Suppressor macrophage treated with lipopolysaccharide for 1 hour (primary cell): ENCODE results near the gene GNG12.
A peak's percentile ranks its signal among the peaks of the same experiment; 100 is the strongest.

ENCODE experiments used
- DNase-seq, 3 donors: peaks; one replicate each; pipeline ENCODE4 v3.0.0-alpha.2; 2020 to 2022

GNG12 gene

DNA sequence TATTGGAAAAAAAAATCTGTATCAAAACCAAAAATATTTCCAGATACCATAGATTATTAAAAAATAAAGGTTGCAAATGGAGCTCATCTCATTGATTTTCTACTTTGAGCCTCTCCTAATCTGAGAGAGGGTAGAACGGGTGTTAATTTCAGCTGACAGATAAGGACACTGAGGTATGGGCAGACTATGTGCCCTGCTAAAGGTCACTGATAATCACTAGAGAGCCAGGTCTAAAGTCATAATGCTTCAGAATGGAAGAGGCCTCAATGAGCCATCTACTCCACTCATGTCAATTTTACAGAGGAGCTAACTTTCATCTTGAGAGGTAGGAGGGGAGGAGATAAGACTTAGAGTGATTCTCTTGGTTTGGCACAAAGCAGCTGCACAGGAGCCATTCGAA lies 21.0 kb downstream of the GNG12 start:
- no peak for DNase-seq

DNA sequence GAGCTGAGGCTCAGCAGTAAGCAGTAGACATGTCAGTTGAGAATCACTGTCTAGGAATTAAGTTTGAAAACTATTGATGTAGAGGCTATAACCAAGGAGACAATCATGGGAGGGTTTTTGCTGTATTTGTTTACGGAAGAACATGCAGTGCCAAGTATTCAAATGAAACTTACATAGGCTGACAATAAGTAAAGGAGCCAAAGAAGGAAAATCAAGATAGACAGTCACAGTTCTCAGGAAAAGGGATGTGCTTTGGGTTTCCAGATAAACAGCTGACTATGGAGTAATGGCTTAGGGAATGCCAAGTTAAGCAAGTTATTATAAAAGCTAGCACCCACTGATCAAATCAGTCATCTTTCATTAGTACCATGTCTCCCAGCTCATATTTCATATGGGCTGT lies 21.5 kb downstream of the GNG12 start:
- no peak for DNase-seq

DNA sequence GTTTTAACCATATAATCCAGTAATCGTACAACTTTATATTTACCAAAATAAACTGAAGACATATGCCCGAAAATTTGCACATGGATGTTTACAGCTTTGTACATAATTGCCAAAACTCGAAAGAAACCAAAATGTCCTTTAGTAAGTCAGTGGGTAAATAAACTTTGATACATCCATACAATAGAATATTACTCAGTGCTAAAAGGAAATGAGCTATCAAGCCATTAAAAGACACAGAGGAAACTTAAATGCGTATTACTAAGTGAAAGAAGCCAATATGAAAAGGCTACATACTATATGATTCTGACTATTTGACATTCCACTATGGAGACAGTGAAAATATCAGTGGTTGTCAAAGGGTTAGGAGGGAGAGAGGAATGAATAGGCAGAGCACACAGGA lies 23.4 kb downstream of the GNG12 start:
- DNase-seq: no peak

DNA sequence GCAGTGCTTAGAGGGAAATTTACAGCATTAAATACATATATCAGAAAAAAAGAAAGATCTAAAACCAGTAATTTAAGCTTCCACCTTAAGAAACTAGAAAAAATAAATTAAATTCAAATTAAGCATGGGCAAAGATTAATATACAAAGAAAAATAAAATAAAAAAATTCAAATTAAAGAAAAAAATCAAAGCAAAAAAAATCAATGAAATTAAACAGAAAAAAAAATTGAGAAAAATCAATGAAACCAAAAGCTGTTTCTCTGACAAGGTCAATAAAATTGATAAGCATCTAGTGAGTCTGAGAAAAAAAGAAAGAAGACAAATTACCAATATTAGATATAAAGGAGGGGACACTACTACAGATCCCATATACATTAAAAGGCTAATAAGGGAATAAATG lies 26.0 kb downstream of the GNG12 start:
- DNase-seq: no peak

DNA sequence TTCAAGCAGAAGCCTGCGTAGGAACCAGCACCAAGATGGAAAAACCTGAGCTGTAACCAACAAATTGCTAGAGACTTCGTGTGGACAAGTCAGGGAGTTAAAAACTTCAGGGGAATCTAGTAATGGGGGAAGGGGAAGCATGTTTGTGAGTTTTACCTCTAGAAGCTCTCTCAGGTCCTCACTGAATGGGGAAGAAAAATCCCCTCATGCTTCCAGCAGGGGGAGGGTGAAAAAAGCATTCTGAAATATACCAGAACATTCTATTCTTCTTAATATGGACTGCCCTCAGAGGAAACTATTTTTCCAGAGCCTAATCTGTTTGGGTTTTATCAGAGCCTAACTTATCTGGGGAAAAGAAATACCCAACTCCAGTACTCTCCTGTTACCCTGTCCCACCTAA lies 28.6 kb downstream of the GNG12 start:
- no peak for DNase-seq

DNA sequence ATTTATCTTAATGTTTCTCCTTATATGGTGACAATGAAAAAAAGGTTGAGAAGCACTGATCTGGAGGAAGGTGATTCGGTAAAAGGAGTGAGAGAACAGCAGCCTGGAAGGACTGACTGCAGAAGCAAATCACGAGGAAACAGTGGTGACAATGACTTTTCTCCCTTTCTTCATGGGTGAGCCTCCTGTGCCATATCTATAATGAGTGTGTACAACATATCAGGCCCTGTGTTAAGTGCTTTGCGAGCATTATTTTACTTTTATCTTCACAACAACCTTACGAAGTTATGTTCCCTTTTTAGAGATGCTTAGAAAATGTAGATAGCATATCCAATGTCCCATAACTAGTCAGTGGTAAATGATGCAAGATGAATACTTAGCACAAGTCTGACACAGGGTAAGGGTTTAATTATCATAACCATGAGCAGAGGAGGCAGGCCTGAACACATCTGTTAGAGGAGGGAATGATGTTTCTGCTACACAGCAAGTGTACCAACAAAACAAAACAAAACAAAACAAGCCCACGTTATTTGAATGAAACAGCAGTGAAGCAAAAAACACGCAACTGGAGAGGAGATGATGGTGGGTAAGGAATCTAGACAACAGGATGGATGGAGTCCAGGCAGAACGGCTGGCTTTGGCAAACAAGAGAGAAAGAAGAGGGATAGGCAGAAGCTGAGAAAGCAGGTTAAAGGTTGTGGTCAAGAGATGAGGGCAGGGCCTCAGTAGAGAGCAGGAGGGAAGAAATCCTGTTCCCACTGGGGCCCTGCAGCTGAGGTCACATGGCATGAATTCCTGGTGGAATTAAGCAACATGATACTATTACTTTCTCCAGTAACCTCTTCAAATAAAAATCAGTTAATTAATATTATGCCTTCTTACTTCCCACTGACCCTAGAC lies 29.6 kb downstream of the GNG12 start:
- DNase-seq: no peak

DNA sequence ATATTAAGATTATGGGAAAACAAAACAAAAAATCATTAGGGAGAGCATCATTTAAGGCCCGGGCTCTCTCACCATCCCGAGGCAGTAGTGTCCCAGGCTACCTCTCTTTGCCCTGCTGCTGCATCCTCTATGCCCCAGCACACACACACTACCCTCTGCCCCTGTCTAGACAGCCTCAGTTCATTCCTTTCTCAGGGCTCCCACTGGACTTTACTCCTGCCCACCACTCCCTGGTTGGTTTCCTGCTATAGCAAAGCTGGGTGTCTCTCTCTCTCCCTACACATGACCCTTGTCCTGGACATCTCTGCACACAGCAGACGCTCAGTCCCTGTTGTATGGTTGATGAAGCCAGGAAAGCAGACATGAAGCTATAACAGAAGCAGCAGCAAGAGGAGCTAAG lies 30.7 kb downstream of the GNG12 start:
- no peak for DNase-seq

DNA sequence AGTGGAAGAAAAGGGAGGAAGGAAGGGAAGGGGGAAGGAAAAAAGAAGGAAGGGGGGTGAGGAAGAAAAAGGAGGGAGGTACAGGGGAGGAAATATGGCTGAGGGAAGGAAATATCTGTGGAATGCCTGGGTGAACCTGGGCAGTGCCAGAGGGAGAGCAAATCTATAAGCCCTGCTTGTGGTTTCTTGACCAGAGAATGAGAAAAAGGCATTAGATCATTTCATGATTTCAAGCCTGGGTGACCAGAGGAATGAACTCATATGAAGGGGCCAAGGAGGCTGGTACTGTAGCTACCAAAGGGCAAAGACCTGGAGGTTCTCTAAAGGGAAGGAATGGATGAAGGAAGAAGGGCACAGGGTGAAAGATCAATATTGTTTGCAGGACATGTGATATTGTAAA lies 31.4 kb downstream of the GNG12 start:
- no peak for DNase-seq

DNA sequence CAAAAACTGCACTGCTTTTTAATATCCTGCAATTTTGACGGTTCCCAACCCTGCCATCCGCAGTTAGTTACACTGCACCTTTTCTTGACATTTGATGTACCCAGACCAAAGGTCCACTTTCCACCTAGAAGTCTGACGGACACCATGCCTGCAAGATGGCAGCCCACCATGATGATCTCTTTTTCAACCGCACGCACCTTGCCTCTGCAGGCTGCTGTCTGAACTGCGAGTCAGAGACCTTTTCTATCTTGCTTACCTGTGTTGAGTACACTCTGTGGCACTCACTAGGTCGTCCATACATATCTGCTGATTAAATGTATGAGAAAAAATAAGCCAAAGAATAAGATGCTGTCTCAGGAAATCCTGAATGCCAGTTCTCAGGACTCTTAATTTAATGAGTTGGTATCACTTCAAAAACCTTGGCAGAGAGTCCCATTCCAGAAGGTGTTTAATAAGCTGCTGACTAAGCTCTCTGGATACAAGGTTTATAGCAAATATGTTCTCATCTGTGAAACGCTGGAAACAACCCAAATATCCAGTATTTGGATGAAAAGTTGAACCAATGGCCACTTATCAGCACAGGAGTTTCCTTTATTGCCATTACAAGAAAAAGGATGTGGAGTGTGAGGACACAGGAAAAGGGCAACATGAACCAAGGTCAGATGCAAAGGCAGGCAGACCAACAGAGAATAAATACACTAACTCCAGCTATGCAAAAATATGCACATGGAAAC lies 37.9 kb downstream of the GNG12 start:
- no peak for DNase-seq

DNA sequence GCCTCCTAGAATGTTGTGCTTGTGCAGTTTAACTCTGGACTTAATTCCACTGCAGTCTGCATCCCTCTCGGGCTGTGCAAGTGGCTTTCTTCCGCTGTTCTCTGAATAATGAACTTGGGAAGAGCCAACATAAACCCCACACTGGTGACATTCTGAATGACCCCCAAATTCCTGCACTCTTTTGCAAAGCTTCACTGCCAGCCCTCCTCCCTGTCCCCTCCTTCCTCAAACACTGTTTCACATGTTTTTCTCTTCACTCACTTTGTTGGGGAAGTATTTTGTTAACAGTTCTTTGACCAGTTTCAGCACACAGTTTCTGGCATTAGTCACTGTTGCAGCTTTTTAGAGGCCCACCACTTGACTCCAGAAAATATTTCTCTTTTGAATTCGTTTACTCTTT lies 39.7 kb downstream of the GNG12 start:
- DNase-seq: no peak

DNA sequence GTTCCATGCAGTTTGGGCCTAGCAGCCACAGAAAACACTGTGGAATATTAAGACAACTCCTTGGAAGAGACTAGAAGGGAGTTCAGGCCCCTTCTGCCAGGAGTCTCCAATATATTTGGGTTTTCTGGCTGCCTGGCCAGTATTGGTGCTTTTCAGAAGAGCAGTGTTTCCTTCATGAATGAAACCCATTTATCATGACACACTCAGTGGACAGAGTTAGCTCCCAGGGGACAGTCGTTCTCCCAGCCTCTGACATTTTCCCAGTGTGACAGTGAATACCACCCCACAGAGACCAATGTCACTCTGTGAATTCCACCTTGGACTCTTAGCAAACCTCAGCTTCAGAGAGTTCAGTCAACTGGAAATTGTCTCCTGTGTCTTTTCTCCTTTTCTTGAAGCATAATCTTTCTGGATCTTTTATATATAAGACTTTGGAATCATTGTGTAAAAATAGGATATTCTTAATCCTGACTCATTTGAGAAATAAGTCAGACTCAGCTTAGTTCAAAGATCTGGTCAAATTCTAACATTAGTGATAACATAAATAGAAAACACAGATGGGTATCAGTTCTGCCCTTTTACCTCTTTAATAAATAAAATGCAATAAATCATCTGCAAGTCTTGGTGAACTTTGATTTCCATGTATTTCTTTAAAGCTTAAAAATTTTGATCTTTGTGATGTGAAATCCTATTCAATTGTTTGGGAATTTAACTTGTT lies 40.4 kb downstream of the GNG12 start:
- no peak for DNase-seq

DNA sequence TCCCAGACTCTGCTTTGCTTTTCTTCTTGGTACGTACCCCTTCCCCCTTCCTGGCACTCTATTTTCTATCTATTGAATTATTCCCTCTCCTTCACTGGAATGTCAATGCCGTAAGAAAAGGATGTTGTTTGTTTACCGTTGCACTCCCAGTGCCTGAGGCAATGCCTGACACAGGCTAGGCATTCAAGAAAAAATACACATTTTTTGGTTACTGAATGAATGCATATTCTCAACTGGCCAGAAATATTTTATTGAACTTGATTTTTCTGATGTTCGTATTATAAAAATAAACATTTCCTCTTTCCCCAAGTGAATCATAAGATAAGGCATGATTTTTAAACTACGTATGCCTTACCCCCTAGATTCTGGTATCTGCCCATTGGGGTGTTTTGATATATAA lies 41.2 kb downstream of the GNG12 start:
- no peak for DNase-seq

DNA sequence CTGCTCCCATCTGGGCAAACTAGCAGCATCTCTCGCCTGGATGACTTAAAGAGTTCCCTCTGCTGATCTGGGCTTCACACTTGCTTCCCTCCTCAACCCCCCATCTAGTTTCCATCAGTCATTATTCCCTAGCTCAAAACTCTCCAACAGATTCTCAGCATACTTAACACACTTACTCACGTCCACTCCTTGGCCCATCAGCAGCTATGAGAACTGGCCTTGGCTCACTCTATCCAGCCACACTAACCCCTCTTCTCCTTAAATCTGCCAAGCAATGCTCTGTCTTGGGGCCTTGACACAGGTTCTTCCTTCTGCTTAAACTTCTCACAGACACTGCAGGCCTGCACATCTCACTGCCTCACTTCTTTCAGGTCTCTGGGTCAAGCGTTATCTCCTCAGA lies 41.6 kb downstream of the GNG12 start:
- no peak for DNase-seq

DNA sequence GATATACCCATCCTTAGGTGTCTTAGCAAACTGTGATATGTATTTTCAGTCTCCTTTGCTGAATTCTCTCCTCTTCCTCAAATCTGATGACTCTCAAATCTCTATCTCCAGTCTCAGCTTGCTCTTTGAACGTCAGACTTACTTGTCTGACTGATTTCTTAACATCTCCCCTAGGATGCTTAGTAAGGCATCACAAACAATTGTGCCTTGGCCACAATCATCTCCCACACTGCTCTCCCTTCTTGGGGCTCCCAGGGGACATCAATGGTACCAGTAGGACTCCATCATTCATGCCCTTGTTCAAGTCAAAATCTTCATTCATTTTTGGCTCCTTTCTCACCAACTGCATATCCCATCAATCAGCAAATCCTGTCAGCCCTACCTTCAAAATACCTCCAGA lies 42.0 kb downstream of the GNG12 start:
- DNase-seq: no peak

DNA sequence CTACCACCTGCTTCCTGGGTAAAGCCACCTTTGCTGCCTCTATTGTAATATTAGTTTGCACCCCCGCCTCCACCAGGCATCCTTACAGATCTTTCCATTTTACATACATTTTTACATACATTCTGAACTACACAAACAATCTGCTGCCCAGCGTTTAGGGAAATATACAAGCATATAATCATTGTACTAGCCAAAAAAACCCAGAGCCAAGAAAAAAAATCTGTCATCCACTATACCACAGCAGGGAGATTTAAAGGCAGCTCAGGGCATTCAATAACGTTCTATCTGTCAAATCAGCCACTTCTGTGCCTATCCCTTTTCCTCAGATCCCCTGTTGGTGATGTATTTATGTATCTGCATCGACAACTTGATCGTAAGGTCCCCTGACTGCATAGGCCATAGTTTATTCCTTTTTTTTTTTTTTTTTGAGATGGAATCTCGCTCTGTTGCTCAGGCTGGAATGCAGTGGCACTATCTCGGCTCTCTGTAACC lies 43.0 kb downstream of the GNG12 start:
- DNase-seq: no peak

DNA sequence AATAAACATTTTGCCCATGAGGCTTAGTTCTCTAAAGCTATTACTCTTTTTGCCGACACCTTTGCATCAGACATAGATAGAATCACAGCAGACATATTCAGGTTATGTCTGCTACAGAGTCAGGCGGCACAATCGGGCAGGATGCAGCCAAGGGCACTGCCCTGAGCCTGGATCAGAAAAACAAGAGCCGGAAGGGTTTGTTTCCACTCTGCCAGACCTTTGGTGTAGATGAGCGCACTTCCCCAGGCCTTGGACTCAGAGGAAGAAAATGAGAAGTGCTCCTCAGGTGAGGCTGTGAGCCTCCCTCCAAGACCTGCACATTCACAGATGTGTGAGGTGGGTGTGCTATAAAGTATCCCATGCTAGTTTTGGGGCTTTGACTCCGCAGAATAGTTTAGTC lies 43.7 kb downstream of the GNG12 start:
- no peak for DNase-seq

DNA sequence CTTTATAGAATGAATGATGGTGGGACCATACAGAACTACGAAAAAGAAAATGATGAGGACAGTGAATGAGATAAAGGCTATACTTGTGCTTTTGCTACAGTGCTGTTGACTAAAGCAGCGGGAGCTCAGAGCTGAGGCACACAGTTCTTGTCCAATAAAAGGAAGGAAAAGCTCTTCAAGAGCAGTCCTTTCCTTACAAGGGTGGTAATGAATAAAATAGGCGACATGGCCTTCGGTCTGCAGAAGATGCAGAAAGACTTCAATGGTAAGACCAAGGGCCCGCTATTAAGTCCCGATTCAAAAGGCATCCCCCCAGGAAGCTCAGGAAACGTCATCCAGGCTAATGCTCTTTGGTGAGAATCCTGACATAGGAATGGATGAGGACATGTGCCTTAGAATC lies 44.4 kb downstream of the GNG12 start:
- no peak for DNase-seq

DNA sequence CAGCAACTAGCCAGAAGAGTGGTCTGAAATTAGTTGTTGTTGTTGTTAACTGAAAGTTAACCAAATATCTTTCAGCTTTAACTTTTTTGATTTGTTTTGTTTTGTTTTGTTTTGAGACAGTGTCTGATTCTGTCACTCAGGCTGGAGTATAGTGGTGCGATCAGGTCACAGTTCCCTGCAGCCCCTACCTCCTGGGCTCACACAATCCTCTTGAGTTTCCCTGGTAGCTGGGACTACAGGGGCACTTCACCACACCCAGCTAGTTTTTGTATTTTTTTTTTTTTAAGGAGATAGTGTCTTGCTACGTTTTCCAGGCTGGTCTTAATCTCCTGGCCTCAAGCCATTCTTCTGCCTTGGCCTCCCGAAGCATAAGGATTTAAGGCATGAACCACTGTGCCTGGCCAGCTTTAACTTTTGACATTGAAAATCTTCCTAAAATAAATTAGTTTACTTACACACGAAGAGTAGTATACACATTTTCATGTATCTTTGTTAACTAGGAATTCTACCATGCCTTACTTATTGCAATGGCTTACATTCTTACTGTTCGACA lies 45.0 kb downstream of the GNG12 start:
- no peak for DNase-seq

DNA sequence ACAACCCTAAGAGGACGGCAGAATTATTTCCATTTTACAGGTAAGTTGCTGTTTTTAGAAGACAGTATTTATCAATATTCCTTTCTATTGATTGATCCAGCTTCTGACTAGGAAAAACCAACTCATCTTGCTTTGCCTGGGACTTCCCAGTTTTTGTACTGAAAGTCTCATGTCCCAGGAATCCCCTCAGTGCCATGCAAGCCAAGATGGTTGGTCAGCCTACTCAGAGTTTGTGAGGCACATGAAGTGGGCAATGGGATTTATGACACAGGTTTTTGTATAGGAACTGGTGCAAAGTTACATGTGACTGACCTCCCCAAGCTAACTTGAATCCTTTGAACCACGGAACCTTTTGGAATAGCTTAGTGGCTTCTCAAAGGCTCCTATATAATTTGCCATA lies 45.5 kb downstream of the GNG12 start:
- DNase-seq: peak in 2 of 3 donors; percentile 3 to 21

DNA sequence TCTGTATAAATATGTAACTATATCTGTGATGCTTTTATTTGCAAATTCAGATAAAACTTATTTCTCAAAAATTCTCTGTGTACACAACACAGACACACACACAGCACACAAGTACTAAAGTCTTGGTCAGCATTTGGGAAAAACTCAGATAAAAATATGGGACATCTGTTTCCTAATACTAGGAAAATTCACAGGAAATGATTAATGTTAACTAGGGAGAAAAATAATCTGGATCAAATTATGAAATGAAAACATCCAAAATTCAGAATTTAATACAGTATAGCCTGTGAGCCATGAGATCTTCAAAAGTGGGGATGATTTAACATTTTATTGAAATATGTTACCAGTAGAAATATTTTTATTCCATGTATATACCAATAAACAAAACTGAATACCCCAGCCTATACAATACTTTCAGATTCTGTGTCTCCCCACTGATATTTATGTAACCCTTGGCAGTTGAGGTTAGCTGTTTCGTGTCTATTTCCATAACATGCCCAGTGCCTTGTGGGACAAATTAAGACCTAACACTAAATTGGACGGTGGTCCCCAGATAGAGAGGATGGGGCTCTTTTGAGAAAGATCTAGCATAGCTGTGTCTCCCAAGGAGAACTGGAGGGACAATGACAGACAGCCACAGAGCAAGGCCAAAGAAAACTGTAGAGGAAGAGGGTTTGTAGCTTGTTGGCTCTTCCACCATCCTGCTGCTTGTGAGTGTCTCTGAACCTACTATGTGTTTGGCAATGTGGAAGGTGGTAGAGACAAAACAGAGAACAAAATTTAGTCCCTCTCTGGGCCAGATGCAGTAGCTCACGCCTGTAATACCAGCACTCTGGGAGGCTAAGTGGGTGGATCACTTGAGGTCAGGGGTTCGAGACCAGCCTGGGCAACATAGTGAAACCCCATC lies 47.2 kb downstream of the GNG12 start:
- no peak for DNase-seq

DNA sequence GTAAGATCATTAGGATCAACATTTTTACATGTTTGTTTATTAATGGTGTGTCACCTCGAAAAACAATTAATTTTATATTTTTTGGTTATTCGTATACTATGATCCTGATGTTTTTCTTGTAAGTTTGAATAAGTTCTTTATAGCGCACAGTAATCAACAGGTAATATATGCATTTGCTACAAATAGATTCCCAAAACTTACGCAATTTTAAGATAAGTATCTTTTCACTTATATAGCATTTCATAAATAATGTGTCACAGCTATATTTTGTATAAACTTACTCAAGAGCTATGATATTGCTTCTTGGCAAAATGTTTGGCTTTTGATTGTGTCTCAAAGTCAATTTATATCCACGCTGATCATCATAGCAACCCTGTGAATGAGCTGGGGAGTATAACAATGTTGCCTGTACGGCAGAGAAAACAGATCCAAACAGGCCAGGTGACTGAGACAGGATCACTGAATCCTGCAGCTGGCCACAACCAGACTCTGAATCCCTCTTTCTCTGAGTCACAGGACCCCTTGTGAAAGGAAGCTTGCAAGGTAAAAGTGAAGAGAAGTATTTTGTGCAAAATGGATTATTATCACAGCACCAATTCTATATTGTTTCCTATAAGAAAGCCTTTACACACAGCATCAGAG lies 48.6 kb downstream of the GNG12 start:
- DNase-seq: no peak

DNA sequence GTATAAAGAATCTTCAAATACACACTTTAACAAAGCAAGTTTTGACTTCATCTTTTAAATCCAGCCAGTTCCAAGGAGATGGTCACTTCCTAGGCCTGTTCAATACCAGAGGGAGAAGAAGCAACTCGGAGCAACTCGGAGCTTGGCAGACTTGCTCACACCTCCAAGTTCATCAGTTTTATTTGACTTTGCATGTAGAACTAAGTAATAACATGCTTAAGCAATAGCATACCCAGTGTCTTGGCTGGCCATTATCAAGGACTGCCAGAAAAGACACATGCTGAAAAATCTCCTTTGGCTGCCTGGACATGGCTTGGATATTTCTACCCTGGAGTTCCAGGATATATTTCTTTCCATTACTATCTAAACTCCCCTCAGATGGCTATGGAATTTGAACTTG lies 52.6 kb downstream of the GNG12 start:
- DNase-seq: no peak
